HG03159 (cell line): Measurements from ENCODE around the gene ANKS1B.

Experiments used
- ATAC-seq: cut with Tn5 transposase; IDR thresholded peaks from one replicate; pipeline ENCODE4 v1.9.1; 2021; ENCODE audit warnings: mild to moderate bottlenecking, moderate library complexity; ENCODE audit not compliant: unreplicated experiment

The ANKS1B gene

GRCh38 chr12:99966429-99966828 lies 18.3 kb downstream of the ANKS1B start:
- no peak for ATAC-seq

- no peak for ATAC-seq
Observed at GRCh38 chr12:99960311-99960710, 24.4 kb downstream of the ANKS1B start.

GRCh38 chr12:99959549-99960170 lies 25.1 kb downstream of the ANKS1B start:
- ATAC-seq: no peak

GRCh38 chr12:99957866-99958466 lies 26.8 kb downstream of the ANKS1B start:
- no peak for ATAC-seq

- ATAC-seq: no peak
Observed at GRCh38 chr12:99954724-99955123, 30.0 kb downstream of the ANKS1B start.

GRCh38 chr12:99948370-99948769 lies 36.4 kb downstream of the ANKS1B start:
- ATAC-seq: no peak

GRCh38 chr12:99946131-99946530 lies 38.6 kb downstream of the ANKS1B start:
- no peak for ATAC-seq

- no peak for ATAC-seq
Observed at GRCh38 chr12:99935608-99936007, 49.1 kb downstream of the ANKS1B start.

GRCh38 chr12:99926511-99927169 lies 58.1 kb downstream of the ANKS1B start:
- no peak for ATAC-seq

GRCh38 chr12:99920353-99920960 lies 64.3 kb downstream of the ANKS1B start:
- ATAC-seq: no peak

- no peak for ATAC-seq
Observed at GRCh38 chr12:99917711-99918402, 66.9 kb downstream of the ANKS1B start.

GRCh38 chr12:99916555-99916954 lies 68.2 kb downstream of the ANKS1B start:
- ATAC-seq: no peak

GRCh38 chr12:99915251-99916082 lies 69.3 kb downstream of the ANKS1B start:
- ATAC-seq: no peak

GRCh38 chr12:99914206-99914605 lies 70.5 kb downstream of the ANKS1B start:
- no peak for ATAC-seq

GRCh38 chr12:99911967-99912366 lies 72.8 kb downstream of the ANKS1B start:
- ATAC-seq: peak; percentile 87

- no peak for ATAC-seq
Observed at GRCh38 chr12:99911081-99911480, 73.7 kb downstream of the ANKS1B start.

- ATAC-seq: peak; percentile 60
Observed at GRCh38 chr12:99910342-99910741, 74.4 kb downstream of the ANKS1B start.

GRCh38 chr12:99906786-99907579 lies 77.8 kb downstream of the ANKS1B start:
- ATAC-seq: no peak

GRCh38 chr12:99901181-99901580 lies 83.6 kb downstream of the ANKS1B start:
- no peak for ATAC-seq

GRCh38 chr12:99898645-99899044 lies 86.1 kb downstream of the ANKS1B start:
- ATAC-seq: no peak
